ENCODE data around the gene ARHGEF4.
"Not testable (repeated sequence)": the region's sequence is repeated elsewhere in the genome, so short reads cannot be mapped to it uniquely, and the experiment has no call there.

ARHGEF4 gene

DNA sequence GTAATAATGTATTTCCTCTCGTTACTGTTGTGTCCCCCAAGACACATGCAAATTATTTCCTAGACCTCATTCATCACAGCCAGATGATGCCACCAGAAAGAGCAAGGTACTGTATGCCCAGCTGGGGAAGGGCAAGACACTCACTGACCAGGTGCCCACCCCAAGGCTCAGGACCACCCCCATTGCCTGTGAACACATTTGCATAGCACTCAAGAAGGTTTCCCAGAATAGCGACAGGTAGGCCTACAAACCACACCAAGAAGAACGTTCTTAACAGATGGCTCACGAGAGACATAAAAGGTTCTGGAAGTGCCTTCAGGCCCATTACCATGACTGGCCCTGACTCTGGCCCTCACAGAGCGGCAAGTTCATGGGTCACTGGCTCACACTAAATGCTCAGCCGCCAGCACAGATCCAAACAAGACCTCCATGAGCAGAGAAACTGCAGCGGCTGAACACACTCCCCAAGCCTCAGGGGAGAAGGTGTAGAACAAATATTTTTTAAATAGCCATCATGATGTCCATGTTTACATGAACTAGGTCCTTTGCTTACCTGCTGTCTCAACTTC is 212.5 kb downstream of the ARHGEF4 start:
- DNase-seq (ENCODE audit: low read depth, low spot score), result no peak

DNA sequence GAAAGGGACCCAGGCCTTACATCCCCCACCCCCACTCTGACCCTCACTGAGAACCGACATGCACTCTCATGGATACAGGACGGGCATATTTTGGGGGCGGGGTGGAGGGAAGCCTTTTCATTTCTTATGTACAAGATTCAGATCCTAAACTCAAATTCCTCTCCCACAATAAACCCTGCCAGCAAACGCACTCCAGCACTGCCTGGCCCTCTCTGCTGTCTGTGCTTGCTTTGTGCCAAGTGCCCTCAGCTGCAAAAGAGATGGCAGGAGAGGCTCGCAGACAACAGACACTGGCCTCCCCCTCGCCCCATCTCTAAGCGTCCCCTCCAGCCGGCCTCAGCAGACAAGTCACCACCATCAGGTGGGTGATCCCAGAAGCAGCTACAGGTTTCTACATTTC is 214.2 kb downstream of the ARHGEF4 start:
- no peak for DNase-seq (ENCODE audit: low read depth, low spot score)

DNA sequence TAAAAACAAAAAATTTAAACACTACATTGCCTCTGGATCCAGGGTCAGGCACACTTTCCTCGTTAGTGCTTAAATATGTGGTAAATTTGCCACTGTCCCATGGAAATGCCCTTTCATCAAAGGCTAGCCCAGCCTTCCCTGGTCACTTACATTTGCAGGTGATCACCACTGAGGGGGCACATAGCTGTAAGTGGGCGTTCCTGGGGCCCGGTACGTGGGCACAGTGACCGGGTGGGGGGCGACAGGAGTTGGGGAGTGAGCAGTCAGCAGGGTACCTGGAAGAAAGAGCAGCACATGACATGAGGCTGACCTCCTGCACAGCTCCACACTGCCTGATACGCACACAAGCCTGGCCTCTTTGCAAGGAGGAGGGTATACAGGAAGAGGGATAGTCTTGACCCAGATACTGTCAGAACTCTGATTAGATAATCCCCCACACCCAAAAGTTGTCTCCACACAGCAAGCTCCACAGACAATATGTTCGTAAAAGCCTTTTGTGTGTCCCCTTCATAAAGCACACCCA is 216.1 kb downstream of the ARHGEF4 start:
- no peak for DNase-seq (ENCODE audit: low read depth, low spot score)

DNA sequence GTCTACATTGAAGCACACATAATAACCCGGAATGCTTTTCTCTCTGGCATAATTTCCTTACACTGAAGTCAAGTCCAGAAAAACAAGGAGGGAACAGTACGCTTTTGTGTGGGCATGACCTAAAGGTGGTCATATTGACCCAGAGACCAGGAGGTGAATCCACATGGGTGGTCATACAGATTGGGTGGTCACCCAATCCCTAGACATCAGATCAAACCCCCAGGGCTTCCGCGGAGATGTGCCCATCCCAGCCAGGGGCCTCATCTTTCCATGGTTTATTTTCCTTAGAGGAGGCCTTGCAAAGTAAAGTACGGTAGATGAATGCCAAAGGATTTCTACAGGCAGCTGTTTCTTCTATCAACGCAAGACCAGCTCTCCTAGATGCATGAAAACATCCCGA is 217.8 kb downstream of the ARHGEF4 start:
- no peak for DNase-seq (ENCODE audit: low read depth, low spot score)

DNA sequence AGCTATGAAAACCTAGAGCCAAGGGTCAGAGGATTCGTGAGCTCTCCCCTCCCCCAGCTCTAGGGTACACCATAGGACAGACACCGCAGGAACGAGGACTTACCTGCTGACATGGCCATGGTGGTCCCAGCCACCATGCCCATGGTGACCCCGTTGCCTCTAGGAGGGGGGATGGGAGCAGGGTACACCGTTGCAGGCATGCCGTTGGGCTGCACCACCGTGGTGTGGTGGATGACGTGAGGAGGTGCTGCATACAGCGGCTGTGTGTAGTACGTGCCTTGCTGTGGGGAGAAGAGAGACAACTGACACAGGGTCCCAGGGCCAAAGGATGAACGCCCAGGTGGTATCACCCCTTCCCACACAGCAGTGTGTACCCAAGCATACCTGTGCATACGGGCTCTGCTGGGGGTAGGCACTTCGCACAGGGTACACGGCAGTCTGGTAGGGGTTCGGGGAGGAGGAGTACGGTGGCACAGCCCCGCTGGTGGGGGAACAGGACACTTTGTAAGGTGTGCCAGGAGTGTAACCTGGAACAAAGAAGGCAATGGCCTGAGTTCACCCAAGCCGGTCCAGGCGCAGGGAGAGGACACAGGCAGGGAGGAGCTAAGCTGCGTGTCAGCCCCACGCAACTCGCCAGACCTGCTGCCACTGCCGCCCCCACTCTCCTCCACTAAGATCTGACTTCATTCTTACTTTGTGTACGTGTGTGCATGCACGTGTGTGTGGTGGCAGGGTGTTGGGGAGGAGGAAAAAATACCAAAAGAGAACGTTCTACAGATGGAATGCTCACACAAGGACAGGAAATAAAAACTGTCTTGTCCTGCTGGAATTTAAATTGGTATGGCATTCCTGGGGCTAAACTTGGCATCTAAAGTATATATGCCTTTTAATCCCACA is 218.7 kb downstream of the ARHGEF4 start:
- DNase-seq (ENCODE audit: low read depth, low spot score), result no peak

DNA sequence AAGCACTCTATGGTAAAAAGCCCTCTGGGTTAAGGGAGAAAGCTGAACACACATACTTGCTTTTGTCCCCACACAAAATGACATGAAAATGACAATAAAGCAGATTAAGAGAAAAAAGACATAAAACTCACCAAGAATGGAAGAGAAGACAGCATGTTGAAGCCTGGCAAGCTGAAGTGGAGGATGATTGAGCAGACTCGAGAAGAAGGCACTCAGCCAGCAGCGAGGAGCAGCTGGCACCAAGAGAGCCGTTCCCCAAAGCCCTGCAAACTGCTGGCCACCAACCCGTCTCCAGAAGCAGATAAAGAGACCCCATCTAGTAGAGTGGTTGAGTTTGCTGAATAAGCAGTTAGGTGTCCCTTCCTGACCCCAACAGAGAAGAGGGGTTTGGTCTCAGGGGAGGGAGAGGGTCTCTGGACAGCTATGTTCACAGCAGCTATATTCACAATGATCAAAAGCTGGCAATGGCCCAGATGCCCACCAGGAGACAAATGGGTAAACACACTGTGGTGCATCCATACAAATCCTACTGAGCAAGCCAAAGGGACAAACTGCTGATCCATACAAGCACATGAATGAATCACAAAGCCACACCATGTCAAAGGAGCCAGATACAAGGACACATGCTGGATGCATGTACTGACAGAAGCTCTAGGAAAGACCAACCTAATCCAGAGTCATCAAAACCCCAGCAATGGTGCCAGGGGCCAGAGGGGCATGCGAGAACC is 219.7 kb downstream of the ARHGEF4 start:
- no peak for DNase-seq (ENCODE audit: low read depth, low spot score)

DNA sequence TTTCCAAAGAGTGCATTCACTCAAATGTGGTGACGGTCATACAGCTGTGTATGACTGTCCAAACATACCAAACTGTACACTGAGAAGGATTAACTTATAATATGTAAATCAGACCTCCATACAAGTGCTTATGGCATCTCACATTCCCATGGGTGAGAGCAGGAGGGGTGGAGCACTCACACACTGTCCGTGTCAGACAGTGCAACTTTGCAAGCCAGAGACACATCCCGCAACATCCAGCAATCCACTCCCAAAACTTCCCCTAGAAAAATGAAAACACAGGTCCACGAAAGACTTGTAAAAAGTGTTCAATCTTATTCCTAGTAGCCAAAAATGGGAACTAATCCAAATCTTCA is 220.2 kb downstream of the ARHGEF4 start:
- DNase-seq (ENCODE audit: low read depth, low spot score), result no peak

DNA sequence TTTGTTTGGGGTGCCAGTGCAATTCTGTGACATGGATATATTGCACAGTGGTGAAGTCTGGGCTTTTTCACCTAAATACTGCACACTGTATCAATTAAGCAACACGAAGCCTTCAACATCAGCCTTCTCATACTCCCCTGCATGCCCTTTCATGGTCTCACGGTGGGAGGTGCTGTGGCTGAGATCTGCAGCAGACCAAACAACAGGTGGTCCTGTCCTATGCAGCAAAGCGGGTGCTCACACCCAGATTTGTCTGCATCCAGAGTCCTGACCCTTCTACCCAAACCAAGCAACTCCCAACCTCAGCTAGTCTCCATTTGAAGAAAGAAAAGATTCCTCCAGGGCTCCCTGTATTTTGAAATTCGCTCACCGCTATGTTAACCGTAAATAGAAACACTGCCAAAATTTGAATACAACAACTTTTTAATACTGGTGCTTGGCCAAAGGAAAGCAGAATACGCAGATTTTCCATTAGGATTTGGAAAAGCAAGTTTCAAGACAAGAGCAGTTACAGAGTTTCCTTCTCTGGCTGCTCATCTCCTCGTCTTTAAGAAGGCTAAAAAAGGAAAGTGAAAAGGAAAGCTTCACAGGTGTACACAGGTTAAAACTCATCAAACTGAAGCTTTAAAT is 221.6 kb downstream of the ARHGEF4 start:
- no peak for DNase-seq (ENCODE audit: low read depth, low spot score)

DNA sequence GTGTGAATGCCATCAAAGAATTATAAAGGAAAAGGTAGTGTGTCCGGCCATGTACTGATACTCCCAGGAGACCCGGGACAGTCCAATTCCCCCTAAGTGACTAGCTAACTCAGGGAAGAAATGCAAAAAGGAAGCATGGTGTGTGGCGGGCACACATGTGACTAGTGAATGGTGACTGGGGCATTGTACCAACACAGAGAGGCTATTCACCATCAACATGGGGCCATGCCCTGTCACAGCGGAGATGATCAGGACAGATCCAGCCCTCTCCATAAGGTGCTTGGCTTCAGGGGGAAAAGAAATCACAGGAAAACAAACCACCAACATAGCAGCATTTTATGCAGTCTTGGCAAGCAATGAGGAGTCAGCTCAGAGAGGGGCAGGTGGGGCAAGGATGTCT is 222.2 kb downstream of the ARHGEF4 start:
- DNase-seq (ENCODE audit: low read depth, low spot score), result no peak

DNA sequence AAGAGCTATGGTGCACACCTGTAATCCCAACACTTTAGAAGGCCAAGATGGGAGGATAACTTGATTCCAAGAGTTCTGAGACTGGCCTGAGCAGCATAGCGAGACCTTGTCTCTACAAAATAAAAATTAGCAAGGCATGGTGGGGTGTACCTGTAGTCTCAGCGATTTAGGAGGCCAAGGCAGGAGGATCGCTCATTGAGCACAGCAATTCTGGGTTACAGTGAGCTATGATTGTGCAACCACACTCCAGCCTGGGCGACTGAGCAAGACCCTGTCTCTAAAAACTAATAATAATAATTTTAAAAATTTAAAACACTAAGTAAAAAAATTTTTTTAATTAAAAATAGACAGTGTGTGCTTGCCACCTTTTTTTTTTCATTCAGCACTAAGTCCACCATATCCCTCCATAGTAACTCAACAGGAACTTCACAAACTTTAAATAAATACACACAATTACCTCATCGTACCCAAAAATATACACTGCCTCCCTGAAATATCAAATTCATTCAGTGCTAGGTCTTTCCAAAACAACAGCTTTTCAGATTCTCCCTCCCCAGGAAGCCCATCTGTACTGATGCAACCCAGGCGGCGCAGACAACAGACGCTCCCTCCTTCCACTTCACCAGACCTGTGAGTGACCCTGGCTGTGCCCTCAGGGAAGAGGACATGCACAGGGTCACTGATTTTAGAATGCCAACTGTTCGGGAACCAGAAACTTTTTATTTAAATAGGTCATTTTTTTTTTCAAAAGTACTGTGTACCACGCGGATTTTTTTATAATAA is 227.0 kb downstream of the ARHGEF4 start:
- no peak for DNase-seq (ENCODE audit: low read depth, low spot score)

DNA sequence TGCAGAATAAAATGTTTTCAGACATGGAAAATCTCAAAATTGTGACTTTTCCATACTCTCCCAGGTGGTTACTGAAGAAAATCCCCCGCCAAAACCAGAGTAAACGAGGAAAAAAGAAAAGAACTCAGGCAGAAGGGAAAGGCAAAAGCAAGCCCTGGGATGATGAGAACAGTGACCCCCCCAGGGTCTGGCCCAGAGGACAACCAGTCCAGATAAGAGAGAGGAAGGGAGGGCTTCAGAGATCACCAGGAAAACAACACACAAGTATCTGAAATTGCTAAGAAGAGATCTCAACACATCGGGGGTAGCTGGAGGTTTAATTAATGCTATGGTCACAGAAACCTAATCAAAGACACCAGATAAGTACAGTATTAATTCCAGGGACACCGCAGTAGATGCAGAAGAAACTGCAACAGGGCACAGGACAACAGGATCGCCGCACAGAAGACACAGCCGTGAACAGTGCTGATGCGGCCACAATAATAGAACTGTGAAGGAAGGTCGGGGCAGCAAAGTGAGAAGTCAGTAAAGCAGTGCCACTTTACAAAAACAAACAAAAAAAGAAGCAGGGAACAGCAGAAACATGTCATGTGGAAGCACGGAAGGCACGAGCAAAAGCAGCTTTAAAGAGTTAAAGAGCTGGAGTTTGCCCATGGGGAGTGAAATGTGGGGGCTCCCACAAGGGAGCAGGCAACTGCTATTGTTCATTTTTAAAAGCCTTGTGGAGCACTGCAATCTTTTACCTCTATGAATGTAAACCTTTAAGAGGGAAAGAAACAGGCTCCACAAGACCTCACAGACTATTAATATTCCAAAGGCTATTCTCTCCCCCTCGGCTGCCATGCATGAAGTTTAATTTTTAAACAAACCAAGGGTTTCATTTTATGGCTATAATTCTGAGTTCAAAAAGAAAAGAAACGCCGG is 228.1 kb downstream of the ARHGEF4 start:
- DNase-seq (ENCODE audit: low read depth, low spot score), result no peak

DNA sequence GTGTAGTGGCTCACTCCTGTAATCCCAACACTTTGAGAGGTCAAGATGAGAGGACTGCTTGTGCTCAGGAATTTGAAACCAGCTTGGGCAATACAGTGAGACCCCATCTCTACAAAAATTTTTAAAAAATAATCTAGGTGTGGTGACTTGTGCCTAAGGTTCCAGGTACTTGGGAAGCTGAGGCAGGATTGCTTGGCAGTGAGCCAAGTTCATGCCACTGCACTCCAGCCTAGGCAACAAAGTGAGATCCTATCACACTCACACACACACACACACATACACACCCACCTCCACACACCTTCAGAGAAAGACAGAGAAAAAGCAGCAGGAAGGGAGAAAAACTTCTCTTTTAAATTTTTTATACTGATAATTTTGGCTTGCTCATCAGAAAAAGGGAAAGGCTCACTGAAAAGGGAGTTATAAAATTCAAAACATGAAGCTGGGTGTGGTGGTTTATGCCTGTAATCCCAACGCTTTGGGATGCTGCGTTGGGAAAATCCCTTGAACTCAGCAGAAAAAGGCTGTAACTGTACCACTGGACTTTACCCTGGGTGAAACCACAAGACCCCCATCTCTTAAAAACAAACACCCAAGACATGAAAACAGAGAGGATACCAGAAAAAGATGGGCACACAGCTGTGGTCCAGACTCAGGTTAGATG is 230.9 kb downstream of the ARHGEF4 start:
- DNase-seq (ENCODE audit: low read depth, low spot score), result no peak

DNA sequence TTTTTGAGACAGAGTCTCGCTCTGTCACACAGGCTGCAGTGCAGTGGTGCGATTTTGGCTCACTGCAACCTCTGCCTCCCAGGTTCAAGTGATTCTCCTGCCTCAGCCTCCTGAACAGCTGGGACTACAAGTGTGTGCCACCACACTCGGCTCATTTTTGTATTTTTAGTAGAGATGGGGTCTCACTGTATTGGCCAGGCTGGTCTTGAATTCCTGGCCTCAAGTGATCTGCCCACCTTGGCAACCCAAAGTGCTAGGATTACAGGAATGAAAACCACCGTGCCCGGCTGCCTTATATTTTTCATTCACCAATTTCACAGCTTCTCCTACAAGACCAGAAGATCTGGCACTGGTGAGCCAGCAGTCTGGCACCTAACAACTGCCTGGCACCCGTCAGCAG is 231.5 kb downstream of the ARHGEF4 start:
- DNase-seq (ENCODE audit: low read depth, low spot score), result not testable (repeated sequence)

DNA sequence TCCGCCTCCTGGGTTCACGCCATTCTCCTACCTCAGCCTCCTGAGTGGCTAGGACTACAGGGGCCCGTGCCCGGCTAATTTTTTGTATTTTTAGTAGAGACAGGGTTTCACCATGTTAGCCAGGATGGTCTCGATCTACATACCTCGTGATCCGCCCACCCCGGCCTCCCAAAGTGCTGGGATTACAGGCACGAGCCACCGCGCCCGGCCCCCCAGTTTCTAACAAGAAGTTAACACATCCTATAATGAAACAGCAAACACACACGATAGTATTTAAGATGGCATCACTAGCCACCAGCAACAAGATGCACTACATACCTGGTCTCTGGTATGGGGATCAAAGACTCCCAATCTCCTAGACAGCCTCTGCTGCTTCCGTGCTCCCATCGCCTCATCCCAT is 238.9 kb downstream of the ARHGEF4 start:
- not testable (repeated sequence) for DNase-seq (ENCODE audit: low read depth, low spot score)

DNA sequence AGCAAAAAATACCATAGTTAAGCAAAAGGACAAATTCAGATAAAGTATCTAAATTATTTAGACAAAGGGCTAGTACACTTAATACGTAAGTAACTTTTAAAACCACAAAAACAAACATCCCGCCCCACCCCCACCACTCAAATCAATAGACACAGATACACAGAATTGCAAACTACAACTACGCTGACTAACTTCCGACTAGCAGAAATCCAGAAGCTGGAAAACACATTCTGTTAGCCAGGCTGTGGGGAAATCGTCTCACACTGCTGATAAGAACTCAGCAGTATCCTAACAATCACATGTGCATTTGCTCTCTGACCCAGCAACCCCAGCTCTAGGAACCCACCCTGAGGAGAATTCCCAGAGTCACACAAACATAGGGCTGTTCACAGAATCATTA is 240.0 kb downstream of the ARHGEF4 start:
- DNase-seq (ENCODE audit: low read depth, low spot score), result no peak

DNA sequence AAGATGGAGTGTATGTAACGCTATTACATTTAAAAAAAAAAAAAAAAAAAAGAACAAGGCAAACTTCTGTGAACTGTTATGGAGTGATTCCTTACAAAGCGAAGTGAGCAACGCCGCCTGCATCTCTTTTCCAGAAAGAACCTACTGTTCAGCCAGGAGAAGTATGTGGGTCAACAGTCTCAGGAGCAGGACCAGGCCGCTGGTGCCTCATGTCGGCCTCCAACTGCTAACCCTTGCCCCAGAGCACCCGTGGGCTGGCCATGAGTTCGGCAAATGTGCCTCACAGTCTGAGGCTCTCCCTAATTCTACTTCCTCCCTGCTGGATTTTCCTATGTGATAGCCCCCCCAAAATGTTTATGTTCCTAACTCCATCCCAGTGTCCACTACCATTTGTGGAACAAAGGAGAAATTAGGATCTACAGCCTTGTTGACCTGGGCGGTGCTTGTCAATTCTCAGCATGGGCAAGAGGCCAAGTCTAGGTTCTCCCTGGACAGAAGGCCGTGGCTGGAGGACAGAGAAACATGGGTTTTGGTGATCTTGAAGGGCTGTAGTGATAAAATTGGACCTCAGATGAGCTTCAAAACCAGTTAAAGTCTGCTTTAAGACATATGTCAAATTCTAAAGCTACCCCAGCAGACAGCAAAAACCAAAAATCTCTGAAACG is 240.6 kb downstream of the ARHGEF4 start:
- DNase-seq (ENCODE audit: low read depth, low spot score), result no peak

DNA sequence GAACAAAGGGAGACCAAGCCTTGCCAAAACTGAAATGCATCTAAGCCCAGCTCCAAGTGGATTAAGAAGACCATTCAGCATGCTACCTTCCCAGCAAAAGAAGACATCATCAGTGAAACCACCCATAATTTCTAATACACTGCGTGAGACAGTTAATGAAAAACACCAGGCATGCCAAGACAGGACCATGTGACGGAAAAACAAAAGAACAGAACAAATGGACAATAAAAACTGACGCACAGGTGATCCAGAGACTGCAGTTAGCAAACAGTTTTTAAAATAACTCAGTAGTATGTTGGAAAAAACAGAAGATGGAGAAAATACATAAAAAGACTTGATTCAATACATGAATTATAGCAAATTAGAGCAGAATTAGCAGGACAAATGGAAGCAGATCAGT is 241.3 kb downstream of the ARHGEF4 start:
- DNase-seq (ENCODE audit: low read depth, low spot score), result no peak

DNA sequence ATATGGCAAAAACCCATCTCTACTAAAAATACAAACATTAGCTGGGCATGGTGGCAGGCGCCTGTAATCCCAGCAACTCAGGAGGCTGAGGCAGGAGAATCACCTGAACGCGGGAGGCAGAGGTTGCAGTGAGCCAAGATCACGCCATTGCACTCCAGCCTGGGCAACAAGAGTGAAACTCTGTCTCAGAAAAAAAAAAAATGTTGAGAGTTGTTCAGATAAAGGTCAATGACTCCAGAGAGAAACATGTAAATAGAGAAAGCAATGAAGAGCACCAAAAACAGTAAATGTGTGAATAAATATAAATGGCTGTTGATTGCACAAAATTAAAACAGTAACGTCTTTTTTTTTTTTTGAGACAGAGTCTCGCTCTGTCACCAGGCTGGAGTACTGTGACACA is 243.2 kb downstream of the ARHGEF4 start:
- not testable (repeated sequence) for DNase-seq (ENCODE audit: low read depth, low spot score)

DNA sequence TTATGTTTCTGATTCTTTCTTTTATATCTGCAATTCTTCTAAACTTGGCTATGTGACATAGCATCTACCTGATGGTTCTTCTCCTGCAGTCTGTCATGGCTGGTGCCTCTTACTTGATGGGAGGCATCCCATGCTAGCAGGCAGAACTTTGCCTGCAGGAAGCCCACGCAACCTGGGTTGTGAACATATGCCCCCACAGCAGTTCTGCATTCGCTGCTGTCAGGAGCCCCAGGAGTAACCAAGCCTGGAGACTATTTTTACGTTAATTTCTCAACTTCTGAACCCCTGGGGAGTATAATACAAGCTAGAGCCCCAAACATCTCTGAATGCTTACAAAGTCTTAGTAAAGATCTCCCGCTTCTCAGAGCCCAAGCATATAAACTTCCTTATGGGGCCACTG is 244.5 kb downstream of the ARHGEF4 start:
- no peak for DNase-seq (ENCODE audit: low read depth, low spot score)
